Ascending aorta (tissue), 2 donors: Measurements from ENCODE around the gene TMA7B. TPM values are rescaled to one million over a fixed set of nuclear protein-coding genes. Genes with fewer than 3 reads are reported as not detected.
A peak's percentile ranks its signal among the peaks of the same experiment; 100 is the strongest.

Source experiments
- DNase-seq, 2 donors: peaks; one replicate each; pipeline ENCODE4 v3.0.0-alpha.2; 2019; ENCODE audit warnings: low spot score in 2 of 2
- H3K27ac ChIP-seq, 2 donors: fragments of 200-600 bp; sonication (generic); one replicate each; pipeline ENCODE4 v1.5.1; 2016 to 2017; ENCODE audit warnings: mild to moderate bottlenecking in 1 of 2
- H3K27me3 ChIP-seq: fragments of 200-600 bp; sonication (generic); one replicate; pipeline ENCODE4 v1.5.1; 2017
- H3K36me3 ChIP-seq, 2 donors: fragments of 200-600 bp; sonication (generic); one replicate each; pipeline ENCODE4 v1.5.1; 2016
- H3K4me1 ChIP-seq, 2 donors: fragments of 200-600 bp; sonication (generic); one replicate each; pipeline ENCODE4 v1.5.1; 2016 to 2017; ENCODE audit warnings: mild to moderate bottlenecking in 1 of 2
- H3K4me3 ChIP-seq, 2 donors: fragments of 200-600 bp; sonication (generic); one replicate each; pipeline ENCODE4 v1.5.1; 2016 to 2017; ENCODE audit warnings: mild to moderate bottlenecking in 1 of 2
- H3K9me3 ChIP-seq, 2 donors: fragments of 200-600 bp; sonication (generic); one replicate each; pipeline ENCODE4 v1.5.1; 2016
- CTCF ChIP-seq, 3 experiments: fragments of 200-600 bp in 2 of 3; fragments of 450-650 bp in 1 of 3; sonication (generic) in 2 of 3; IDR thresholded peaks; one replicate each; pipeline ENCODE4 v1.5.1; 2016 to 2019; ENCODE audit warnings: antibody characterized with exemption in 3 of 3, mild to moderate bottlenecking in 1 of 3, moderate library complexity in 1 of 3
- intact Hi-C: fragments of 100-400 bp; cut with DNase I; formaldehyde crosslinking; loops from one replicate; pipeline ENCODE4 v1.15.1; 2023
- total RNA-seq: library from RNA; depleted of rRNA; stranded (reverse); fragments of >200 nt; gene quantifications from one replicate; pipeline ENCODE4 v1.1.0, GENCODE V29; 2016

Gene TMA7B
- total RNA-seq, 1 donor from 2014 or later, result not detected

- no peak overlapping the region for H3K27ac ChIP-seq
These were observed 33.9 kb downstream of the TMA7B start for GRCh38 chr22:39994041-39994565.

GRCh38 chr22:39994566-39995392 is 34.6 kb downstream of the TMA7B start, which contains the start of gene FAM83F:
Gene FAM83F, plus strand, starts transcription at chr22:39994954. Its CDS starts 89 bp downstream, at chr22:39995043.
- Histone ChIP-seq H3K9me3 (no peaks in the 10 kb centered on the region), H3K4me3 (peak within 1 kb of the TSS; percentile 11 to 40), H3K4me1 (peaks cover 0 to 2% of the 10 kb centered on the region in 2 donors), H3K27ac (no peak within 1 kb of the TSS), H3K27me3 (peaks cover 15% of the 10 kb centered on the region), H3K36me3 (no peaks in the 10 kb centered on the region)
- TF ChIP-seq CTCF (IDR thresholded peaks at IDR 0.05), result no peak
- no peak for DNase-seq
- intact Hi-C loops, result no loop called here

More at GRCh38 chr22:39994041-39994565, 33.9 kb downstream of the TMA7B start:
- no peaks in the 10 kb centered on the region for H3K9me3 ChIP-seq
- H3K27me3 ChIP-seq, result peaks cover 15% of the 10 kb centered on the region
- H3K4me3 ChIP-seq, result no peak overlapping the region
- no peak for TF ChIP-seq CTCF (IDR thresholded peaks at IDR 0.05)
- no peaks in the 10 kb centered on the region for H3K36me3 ChIP-seq
- DNase-seq, result no peak
- intact Hi-C loops, result no loop called here
- H3K4me1 ChIP-seq, result peaks cover 0 to 2% of the 10 kb centered on the region in 2 donors

- no peak for TF ChIP-seq CTCF (IDR thresholded peaks at IDR 0.05)
- Histone ChIP-seq H3K36me3 (no peaks in the 10 kb centered on the region), H3K4me1 (peaks cover 0 to 2% of the 10 kb centered on the region in 2 donors), H3K9me3 (no peaks in the 10 kb centered on the region), H3K27ac (no peak overlapping the region), H3K27me3 (peaks cover 15% of the 10 kb centered on the region), H3K4me3 (peak overlapping the region in 1 of 2 donors; percentile 40)
- intact Hi-C loops, result no loop called here
- DNase-seq, result no peak
These were observed 35.4 kb downstream of the TMA7B start for GRCh38 chr22:39995393-39996252.

- no peaks in the 10 kb centered on the region for H3K9me3 ChIP-seq
- H3K27ac ChIP-seq, result no peak overlapping the region
- peaks cover 15% of the 10 kb centered on the region for H3K27me3 ChIP-seq
- peaks cover 0 to 2% of the 10 kb centered on the region in 2 donors for H3K4me1 ChIP-seq
- TF ChIP-seq CTCF (IDR thresholded peaks at IDR 0.05), result no peak
- H3K36me3 ChIP-seq, result no peaks in the 10 kb centered on the region
- DNase-seq, result no peak
- no peak overlapping the region for H3K4me3 ChIP-seq
- intact Hi-C loops, result no loop called here
These were observed 36.5 kb downstream of the TMA7B start for GRCh38 chr22:39996732-39997131.

DNA sequence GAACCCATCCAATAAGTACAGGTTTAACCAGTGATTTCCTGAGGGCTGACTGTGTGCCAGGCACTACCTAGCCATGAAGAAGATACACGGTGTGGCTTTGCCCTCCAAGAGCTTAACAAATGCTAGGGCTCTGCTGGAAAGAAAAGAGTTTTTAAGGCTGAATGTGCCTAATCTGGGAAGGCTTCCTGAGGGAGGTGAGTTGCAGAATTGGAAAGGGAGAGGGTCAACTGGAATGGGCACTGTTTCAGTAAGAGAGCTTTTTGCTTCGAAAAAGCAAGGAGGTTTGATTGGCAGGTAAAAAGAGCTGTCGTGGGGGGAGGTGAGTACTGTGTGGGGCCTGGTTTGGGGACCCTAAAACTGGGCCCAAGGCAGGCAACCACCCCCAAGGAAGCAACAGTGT is 37.2 kb downstream of the TMA7B start:
- Histone ChIP-seq H3K4me3 (no peak overlapping the region), H3K27ac (no peak overlapping the region), H3K9me3 (no peaks in the 10 kb centered on the region), H3K4me1 (peaks cover 0 to 2% of the 10 kb centered on the region in 2 donors), H3K27me3 (peaks cover 15% of the 10 kb centered on the region), H3K36me3 (no peaks in the 10 kb centered on the region)
- no peak for DNase-seq
- intact Hi-C loops, result no loop called here
- TF ChIP-seq CTCF (IDR thresholded peaks at IDR 0.05), result no peak
